Ectodermal cell (in vitro differentiated cells): ENCODE results near the gene CLDN19.
"Not testable (repeated sequence)": the region's sequence is repeated elsewhere in the genome, so short reads cannot be mapped to it uniquely, and the experiment has no call there.

ENCODE experiments used
- H3K27ac ChIP-seq: 2 replicates; pipeline ENCODE4 v1.7.0; 2013; ENCODE audit warnings: mild to moderate bottlenecking, low read depth, low read length; ENCODE audit not compliant: insufficient read depth, poor library complexity, severe bottlenecking
- H3K27me3 ChIP-seq: 2 replicates; pipeline ENCODE4 v1.7.0; 2013; ENCODE audit warnings: mild to moderate bottlenecking, low read length; ENCODE audit not compliant: insufficient read depth, control insufficient read depth, poor library complexity, severe bottlenecking
- H3K36me3 ChIP-seq: one replicate; pipeline ENCODE4 v1.7.0; 2013; ENCODE audit warnings: low read length; ENCODE audit not compliant: control insufficient read depth, insufficient read depth
- H3K4me1 ChIP-seq: one replicate; pipeline ENCODE4 v1.7.0; 2013; ENCODE audit warnings: low read length; ENCODE audit not compliant: control insufficient read depth, insufficient read depth
- H3K4me3 ChIP-seq: 2 replicates; pipeline ENCODE4 v1.7.0; 2013; ENCODE audit warnings: low read depth, low read length, control low read depth; ENCODE audit not compliant: insufficient read depth
- H3K9me3 ChIP-seq: 2 replicates; pipeline ENCODE4 v1.7.0; 2013; ENCODE audit warnings: mild to moderate bottlenecking, low read length, moderate library complexity; ENCODE audit not compliant: control insufficient read depth
- WGBS, 2 experiments: methylation state at CpG; one replicate each; pipeline ENCODE4 v1.1.7; 2013; ENCODE audit warnings: missing lambda C conversion rate in 2 of 2; 5-methylcytosine and 5-hydroxymethylcytosine counted together

CLDN19 gene

DNA sequence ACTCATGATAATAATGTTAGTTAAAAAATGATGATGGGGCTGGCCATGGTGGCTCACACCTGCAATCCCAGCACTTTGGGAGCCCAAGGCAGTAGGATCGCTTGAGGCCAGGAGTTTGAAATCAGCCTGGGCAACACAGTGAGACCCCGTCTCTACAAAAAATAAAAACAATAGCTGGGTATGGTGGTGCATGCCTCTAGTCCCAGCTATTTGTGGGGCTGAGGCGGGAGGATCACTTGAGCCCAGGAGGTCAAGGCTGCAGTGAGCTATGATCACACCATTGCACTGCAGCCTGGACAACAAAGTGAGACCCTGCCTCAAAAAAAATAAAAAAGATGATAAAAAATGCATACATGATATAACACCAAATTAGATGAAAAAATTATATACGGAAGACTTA, 21.5 kb upstream of the CLDN19 start:
- 93% methylated on average over 3 of the region's 4 CpGs for WGBS, 2 experiments
- peaks cover 15% of the 10 kb centered on the region for H3K36me3 ChIP-seq
- H3K4me3 ChIP-seq: no peak overlapping the region

DNA sequence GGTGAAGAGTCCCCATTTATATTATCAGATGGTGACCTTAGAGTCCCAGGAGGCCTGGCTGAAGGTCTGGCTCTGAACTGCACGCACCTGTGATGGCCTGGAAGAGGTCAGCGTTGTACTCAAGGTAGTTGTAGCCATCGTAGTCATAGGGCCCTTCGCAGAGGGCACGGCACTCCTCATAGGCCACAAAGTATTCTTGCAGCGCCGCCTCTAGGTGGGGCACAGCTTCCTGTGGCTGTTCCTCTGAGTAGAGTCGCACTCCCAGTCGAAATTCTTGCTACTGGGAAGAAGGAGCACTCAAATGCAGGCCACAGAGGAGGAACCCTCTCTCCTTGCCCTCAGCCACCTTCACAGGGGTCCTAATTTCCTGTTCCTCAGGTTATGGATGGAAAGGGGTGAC, 19.1 kb upstream of the CLDN19 start:
- H3K36me3 ChIP-seq: peaks cover 34% of the 10 kb centered on the region
- WGBS, 2 experiments: 86 to 89% methylated on average over 9 of the region's 9 CpGs

More for the DNA sequence above, 21.5 kb upstream of the CLDN19 start:
- H3K27me3 ChIP-seq: no peaks in the 10 kb centered on the region
- peaks cover 6% of the 10 kb centered on the region for H3K4me1 ChIP-seq
- H3K9me3 ChIP-seq: no peaks in the 10 kb centered on the region
- H3K27ac ChIP-seq: no peak overlapping the region

DNA sequence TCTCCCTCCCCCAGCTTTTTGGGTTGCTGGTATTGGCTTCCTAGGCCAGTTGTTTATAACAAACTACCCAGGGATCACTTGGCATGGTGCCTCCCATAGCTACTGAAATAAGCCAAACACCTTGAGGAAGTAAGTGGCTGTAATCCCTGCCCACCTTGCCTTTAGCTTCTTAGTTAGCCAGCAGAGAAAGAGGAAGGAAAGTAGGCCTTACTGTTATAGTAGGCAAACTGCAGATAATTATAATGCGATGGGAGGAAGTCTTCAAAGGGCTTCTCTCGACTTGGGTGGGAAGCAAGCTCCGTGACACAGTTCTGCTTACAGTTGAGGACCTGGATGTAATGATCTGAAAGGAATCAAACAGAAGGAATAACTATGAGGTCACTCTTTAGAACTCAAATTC, 18.6 kb upstream of the CLDN19 start:
- Histone ChIP-seq H3K27me3 (no peaks in the 10 kb centered on the region), H3K36me3 (peaks cover 38% of the 10 kb centered on the region), H3K27ac (no peak overlapping the region), H3K4me3 (no peak overlapping the region), H3K9me3 (no peaks in the 10 kb centered on the region), H3K4me1 (no peaks in the 10 kb centered on the region)
- 95 to 97% methylated on average over 3 of the region's 3 CpGs for WGBS, 2 experiments

More for the DNA sequence above, 19.1 kb upstream of the CLDN19 start:
- Histone ChIP-seq H3K27me3 (no peaks in the 10 kb centered on the region), H3K27ac (no peak overlapping the region), H3K9me3 (no peaks in the 10 kb centered on the region), H3K4me1 (no peaks in the 10 kb centered on the region), H3K4me3 (no peak overlapping the region)

DNA sequence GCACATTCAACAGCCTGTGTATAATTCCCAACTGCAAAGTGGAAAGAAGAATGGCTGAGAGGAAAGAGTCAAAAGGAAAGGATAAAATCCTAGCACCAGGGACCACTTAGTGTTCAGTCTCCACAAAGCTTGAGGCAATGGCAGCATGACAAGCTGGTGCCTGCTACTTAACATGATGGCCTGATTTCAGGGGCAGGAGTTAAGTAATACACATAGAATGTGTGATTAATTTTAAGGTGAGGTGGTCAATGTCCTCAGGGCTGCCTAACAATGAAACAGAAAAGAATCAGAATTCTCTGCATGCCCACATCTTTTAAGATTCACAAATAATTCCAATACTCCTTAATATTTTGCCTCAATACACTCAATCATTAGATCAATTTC, 17.8 kb upstream of the CLDN19 start:
- H3K36me3 ChIP-seq: peaks cover 45% of the 10 kb centered on the region

DNA sequence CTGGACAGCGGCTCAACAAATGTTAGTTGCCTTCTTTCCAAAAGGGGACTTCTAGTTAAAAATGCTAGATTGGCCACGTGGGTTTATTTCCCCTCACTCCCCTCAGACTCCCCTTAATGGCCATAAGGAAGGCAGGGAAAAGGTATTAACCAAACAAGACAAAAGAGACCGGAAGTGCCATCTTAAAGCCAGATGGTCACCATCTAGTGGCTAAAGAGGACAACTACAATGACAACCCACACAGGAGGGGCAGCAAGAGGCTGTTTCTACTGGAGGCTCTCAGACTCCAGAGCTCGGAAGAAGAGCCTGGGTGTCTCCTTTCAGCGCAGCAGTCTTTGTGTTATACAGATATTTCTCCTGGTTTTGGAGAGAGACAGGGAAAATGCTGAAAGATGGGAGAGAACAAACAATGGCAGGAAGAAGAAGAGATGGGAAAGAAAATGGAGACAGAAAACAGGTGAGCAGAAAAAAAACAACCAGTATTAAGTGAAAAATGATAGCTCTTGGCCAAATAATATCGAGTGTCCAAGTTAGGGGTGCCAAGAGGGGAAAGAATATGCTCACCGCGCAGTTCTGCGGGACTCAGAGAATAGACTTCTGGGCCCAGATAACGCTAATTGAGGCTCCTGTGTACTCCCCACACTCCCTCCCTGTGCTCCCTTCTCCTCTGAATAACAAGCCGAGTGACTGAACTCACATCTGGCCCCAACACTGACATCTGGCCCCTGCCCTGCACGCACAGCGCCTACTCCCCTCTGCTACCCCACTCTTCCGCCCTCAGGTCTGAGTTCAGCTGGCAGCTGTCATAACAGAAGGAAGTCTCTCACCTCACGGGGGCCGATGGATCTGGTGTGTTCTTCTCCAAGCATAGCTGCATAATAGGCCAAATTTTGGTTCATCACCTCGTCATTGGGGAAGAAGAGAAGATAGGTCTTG, 17.2 kb upstream of the CLDN19 start:
- H3K4me3 ChIP-seq: no peak overlapping the region
- 85 to 86% methylated on average over 17 of the region's 17 CpGs for WGBS, 2 experiments
- H3K4me1 ChIP-seq: no peaks in the 10 kb centered on the region
- peaks cover 51% of the 10 kb centered on the region for H3K36me3 ChIP-seq
- no peak overlapping the region for H3K27ac ChIP-seq
- no peaks in the 10 kb centered on the region for H3K27me3 ChIP-seq
- H3K9me3 ChIP-seq: no peaks in the 10 kb centered on the region

More for the DNA sequence above, 17.8 kb upstream of the CLDN19 start:
- Histone ChIP-seq H3K9me3 (no peaks in the 10 kb centered on the region), H3K4me3 (no peak overlapping the region), H3K27me3 (no peaks in the 10 kb centered on the region), H3K4me1 (no peaks in the 10 kb centered on the region), H3K27ac (no peak overlapping the region)

DNA sequence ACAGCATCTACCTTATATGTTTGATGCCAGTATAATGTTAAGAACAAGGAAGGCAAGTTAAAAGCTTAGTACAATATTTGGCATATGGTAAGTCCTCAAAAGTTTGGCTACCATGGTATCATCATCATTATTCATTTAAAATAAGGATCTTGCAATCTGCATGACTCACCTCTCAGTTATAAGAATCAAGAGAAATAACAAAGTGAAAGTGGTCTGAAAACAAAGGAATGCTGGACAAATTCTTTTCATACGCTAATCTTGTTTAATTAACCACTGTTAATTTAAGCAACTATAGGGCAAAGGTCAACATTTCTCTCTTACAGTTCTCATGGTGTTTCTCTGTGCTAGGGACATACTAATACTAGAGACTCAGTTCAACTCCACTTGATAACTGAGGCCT, 13.0 kb upstream of the CLDN19 start:
- no peaks in the 10 kb centered on the region for H3K27me3 ChIP-seq
- H3K9me3 ChIP-seq: no peaks in the 10 kb centered on the region
- WGBS, 2 experiments: 95 to 100% methylated on average over 1 of the region's 1 CpG
- H3K27ac ChIP-seq: no peak overlapping the region
- no peak overlapping the region for H3K4me3 ChIP-seq
- H3K4me1 ChIP-seq: no peaks in the 10 kb centered on the region
- H3K36me3 ChIP-seq: peaks cover 58% of the 10 kb centered on the region

DNA sequence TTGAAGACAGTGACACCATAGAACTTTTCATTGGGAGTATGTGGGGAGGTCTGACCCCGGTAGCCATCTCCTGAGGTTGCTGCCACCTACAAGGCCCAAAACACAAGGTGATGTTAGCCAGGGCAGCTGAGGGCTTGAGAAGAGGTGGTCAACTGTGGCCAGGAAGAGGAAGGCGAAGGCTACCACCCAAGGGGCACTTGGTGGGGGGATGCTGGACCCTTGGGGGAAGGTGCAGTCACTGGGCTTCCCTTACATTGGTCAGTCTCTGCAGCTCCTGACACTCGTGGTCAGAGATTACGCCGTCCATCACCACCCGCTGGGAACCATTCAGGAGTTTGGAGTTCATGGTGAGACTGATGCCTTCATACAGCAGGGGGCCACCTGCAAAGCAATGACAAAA, 12.2 kb upstream of the CLDN19 start:
- 94 to 95% methylated on average over 6 of the region's 6 CpGs for WGBS, 2 experiments
- Histone ChIP-seq H3K27me3 (no peaks in the 10 kb centered on the region), H3K27ac (no peak overlapping the region), H3K4me1 (no peaks in the 10 kb centered on the region), H3K36me3 (peaks cover 55% of the 10 kb centered on the region), H3K9me3 (no peaks in the 10 kb centered on the region), H3K4me3 (no peak overlapping the region)

DNA sequence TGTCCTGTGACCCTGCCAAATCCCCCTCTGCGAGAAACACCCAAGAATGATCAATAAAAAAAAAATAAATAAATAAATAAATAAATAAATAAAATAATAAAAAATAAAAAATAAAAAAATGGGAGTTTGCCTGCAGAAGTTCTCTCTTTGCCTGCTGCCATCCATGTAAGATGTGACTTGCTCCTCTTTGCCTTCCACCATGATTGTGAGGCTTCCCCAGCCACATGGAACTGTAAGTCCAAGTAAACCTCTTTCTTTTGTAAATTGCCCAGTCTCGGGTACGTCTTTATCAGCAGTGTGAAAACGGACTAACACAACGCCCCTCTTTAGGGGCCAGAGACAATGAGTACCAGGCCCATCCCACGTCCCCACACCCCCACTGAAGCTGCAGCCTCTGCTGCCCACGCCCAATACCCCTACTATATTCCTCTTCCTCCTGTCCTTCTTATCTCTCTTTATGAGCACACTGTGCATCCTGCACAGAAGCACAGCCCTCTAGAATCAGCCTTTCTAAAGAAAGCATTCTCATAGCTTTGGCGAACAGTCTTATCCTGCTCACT, 11.6 kb upstream of the CLDN19 start:
- WGBS, 2 experiments: 95% methylated on average over 7 of the region's 8 CpGs

DNA sequence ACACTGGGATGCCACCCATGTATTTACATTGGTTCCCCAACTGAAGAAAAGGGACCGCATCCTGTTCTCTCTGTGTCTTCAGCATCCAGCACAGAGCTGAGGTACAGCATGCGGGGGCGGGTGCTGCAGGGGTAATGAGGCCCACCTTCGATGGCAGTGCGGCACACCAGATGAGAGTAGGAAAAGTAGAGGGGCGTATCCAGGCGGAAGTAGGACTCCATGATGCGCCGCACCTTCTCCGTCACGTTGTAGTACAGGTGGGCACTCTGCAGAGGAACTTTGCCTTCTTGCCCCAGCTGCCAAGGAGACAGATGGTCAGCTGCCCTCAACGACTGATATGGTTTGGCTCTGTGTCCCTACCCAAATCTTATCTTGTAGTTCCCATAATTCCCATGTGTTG, 10.0 kb upstream of the CLDN19 start:
- H3K9me3 ChIP-seq: no peaks in the 10 kb centered on the region
- no peaks in the 10 kb centered on the region for H3K4me1 ChIP-seq
- H3K27ac ChIP-seq: no peak overlapping the region
- no peaks in the 10 kb centered on the region for H3K27me3 ChIP-seq
- H3K36me3 ChIP-seq: peaks cover 59% of the 10 kb centered on the region
- no peak overlapping the region for H3K4me3 ChIP-seq
- WGBS, 2 experiments: 96 to 98% methylated on average over 12 of the region's 12 CpGs

More for the DNA sequence above, 11.6 kb upstream of the CLDN19 start:
- H3K4me3 ChIP-seq, H3K27me3 ChIP-seq, H3K27ac ChIP-seq, H3K4me1 ChIP-seq, H3K9me3 ChIP-seq: not testable (repeated sequence)
- peaks cover 58% of the 10 kb centered on the region for H3K36me3 ChIP-seq

DNA sequence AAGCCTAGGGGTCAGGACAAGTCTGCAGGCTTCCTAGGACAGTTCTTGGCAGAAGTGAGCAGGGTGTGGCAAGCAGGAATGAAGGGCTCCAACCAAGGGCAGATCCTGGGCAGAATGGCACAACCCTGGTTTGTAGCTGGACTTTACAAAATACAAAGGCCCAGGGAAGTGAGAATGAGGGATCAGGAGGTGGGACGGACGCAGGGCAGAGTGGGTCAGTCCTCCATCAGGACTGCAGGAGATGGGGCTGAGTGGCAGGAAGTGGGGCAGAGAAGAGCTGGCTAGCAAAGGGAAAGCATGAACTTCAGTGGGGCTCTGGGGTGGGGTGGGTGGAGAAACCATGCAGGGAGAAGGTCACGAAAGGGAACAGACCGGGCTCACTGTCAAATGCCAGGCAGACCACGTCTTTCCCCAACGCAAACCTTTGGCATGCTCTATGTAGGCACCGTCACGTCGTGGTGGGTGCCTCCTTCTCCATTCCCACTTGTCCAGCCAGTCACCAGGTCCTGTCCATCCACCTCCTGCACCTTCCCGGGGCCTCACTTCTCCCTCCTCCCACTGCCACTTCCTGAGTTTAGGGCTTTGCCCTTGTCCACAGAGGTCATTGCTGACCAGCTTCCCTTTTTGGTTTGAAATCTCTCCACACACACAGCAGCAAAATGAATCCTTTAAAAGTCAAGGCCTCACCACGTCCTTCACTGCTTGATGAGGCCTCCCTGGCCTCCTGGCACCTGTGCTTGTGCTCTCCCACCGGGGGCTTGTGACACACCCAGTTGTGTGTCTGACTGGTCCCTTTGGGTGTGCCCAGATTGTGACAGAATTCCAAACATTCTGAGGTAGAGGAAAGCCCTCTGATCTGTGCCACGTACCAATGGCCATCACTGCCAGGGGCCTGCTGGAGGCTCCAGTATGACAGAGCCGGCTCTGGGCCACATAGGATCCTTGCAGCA, 8.7 kb upstream of the CLDN19 start:
- WGBS, 2 experiments: 94 to 95% methylated on average over 14 of the region's 14 CpGs
- peaks cover 45% of the 10 kb centered on the region for H3K36me3 ChIP-seq

More for the DNA sequence above, 8.7 kb upstream of the CLDN19 start:
- no peak overlapping the region for H3K27ac ChIP-seq
- no peaks in the 10 kb centered on the region for H3K4me1 ChIP-seq
- no peaks in the 10 kb centered on the region for H3K27me3 ChIP-seq
- H3K9me3 ChIP-seq: no peaks in the 10 kb centered on the region
- no peak overlapping the region for H3K4me3 ChIP-seq
